Mesothelial cell of epicardium (in vitro differentiated cells): Measurements from ENCODE around the gene COL5A1. TPM values are rescaled to one million over a fixed set of nuclear protein-coding genes. Genes with fewer than 3 reads are reported as not detected.

ENCODE experiments used
- DNase-seq, 2 experiments: peaks; one replicate each; pipeline ENCODE4 v3.0.0; 2021; ENCODE audit warnings: low spot score in 2 of 2; ENCODE audit not compliant: unreplicated experiment in 2 of 2
- H3K27ac Mint-ChIP-seq: 2 replicates; pipeline ENCODE4 v1.8.0; 2021; ENCODE audit warnings: mixed read lengths
- H3K27me3 Mint-ChIP-seq: 2 replicates; pipeline ENCODE4 v1.8.0; 2021; ENCODE audit warnings: low read depth, mixed read lengths
- H3K36me3 Mint-ChIP-seq: 2 replicates; pipeline ENCODE4 v1.8.0; 2021; ENCODE audit warnings: mixed read lengths
- H3K4me1 Mint-ChIP-seq: 2 replicates; pipeline ENCODE4 v1.8.0; 2021; ENCODE audit warnings: mixed read lengths
- H3K4me3 Mint-ChIP-seq: 2 replicates; pipeline ENCODE4 v1.8.0; 2021; ENCODE audit warnings: mild to moderate bottlenecking, moderate library complexity, mixed read lengths
- H3K9me3 Mint-ChIP-seq: 2 replicates; pipeline ENCODE4 v1.8.0; 2021; ENCODE audit warnings: mixed read lengths
- total RNA-seq: library from RNA; stranded (reverse); gene quantifications from 3 replicates; pipeline ENCODE4 v1.2.1, GENCODE V29; 2021
- TF ChIP-seq, protein P1 (sequence below): fragments of 200-600 bp; sonication (generic); IDR thresholded peaks from one replicate; pipeline ENCODE4 v1.5.0; 2021; ENCODE audit warnings: antibody characterized with exemption; ENCODE audit not compliant: unreplicated experiment

Gene COL5A1
- total RNA-seq, 1 donor from 2014 or later = 605 TPM

DNA sequence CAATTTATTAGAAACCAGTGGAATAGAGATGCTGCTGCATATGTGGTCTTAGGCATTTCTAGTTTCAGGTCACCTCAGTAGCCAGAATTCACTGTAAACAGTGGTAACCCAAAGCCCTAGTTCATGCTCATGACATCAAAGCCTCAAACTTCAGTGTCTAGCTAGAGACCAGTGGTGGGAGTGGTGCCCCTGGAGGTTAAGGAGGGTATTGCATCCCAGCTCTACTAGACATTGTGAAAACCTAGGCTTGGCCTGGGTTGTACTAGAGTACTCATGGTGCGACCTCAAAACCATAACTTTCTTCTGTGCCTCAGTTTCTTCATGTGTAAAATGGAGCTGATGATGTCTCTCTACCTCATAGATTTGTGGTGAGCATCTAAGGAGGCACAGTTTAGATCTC, 18.8 kb downstream of the COL5A1 start:
- Mint-ChIP-seq H3K36me3 (peaks cover 10% of the 10 kb centered on the region), H3K27me3 (no peaks in the 10 kb centered on the region), H3K9me3 (no peaks in the 10 kb centered on the region), H3K4me1 (peaks cover 66% of the 10 kb centered on the region), H3K27ac (peak overlapping the region; percentile 87), H3K4me3 (no peak overlapping the region)
- no peak for DNase-seq
- TF ChIP-seq, protein P1, sequence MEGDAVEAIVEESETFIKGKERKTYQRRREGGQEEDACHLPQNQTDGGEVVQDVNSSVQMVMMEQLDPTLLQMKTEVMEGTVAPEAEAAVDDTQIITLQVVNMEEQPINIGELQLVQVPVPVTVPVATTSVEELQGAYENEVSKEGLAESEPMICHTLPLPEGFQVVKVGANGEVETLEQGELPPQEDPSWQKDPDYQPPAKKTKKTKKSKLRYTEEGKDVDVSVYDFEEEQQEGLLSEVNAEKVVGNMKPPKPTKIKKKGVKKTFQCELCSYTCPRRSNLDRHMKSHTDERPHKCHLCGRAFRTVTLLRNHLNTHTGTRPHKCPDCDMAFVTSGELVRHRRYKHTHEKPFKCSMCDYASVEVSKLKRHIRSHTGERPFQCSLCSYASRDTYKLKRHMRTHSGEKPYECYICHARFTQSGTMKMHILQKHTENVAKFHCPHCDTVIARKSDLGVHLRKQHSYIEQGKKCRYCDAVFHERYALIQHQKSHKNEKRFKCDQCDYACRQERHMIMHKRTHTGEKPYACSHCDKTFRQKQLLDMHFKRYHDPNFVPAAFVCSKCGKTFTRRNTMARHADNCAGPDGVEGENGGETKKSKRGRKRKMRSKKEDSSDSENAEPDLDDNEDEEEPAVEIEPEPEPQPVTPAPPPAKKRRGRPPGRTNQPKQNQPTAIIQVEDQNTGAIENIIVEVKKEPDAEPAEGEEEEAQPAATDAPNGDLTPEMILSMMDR = peak; percentile 79

DNA sequence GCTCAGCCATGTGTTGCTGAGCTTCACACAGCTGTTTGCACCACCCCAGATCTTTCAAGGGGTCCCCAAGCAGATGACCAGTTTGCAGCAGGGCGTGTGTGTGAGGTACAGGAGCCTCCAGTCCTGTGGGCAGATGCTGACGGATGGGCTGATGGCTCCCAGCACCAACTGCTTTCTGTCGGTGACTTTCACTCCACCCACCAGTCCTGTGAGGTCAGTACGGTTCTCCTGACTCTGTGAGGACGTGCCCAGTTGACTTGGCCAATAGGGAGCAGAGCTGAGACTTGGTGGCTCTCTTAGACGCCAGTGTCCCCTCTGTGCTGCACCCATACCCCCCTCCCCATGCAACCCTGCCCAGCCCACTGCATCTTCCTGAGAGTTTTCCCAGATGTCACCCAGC, 19.7 kb downstream of the COL5A1 start:
- H3K27ac Mint-ChIP-seq = peak overlapping the region; percentile 95
- peak overlapping the region; percentile 3 for H3K4me3 Mint-ChIP-seq
- H3K36me3 Mint-ChIP-seq = peaks cover 12% of the 10 kb centered on the region
- no peak for DNase-seq
- no peaks in the 10 kb centered on the region for H3K9me3 Mint-ChIP-seq
- TF ChIP-seq, protein P1 = no peak
- H3K4me1 Mint-ChIP-seq = peaks cover 66% of the 10 kb centered on the region
- H3K27me3 Mint-ChIP-seq = no peaks in the 10 kb centered on the region

DNA sequence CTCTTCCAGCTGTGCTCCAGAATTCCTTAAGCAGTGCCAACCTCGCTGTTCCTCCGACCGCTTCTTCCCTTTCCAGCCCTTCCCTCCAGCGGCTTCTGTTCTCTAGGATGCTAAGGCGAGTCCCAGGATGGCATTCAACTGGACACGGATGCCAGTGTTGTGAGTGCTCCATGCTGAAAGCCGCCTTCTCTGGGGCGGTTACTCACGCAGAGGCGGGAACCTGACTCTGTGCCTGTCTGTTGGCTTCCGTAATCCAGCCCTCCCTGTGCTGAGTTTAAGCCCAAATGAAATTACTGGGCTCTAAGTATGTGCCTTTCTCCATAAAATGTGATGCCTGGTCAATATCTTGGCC, 20.2 kb downstream of the COL5A1 start:
- H3K27ac Mint-ChIP-seq = peak overlapping the region; percentile 95
- no peaks in the 10 kb centered on the region for H3K27me3 Mint-ChIP-seq
- H3K4me3 Mint-ChIP-seq = peak overlapping the region; percentile 3
- H3K9me3 Mint-ChIP-seq = no peaks in the 10 kb centered on the region
- TF ChIP-seq, protein P1 = no peak
- peaks cover 66% of the 10 kb centered on the region for H3K4me1 Mint-ChIP-seq
- H3K36me3 Mint-ChIP-seq = peaks cover 16% of the 10 kb centered on the region
- DNase-seq = no peak

DNA sequence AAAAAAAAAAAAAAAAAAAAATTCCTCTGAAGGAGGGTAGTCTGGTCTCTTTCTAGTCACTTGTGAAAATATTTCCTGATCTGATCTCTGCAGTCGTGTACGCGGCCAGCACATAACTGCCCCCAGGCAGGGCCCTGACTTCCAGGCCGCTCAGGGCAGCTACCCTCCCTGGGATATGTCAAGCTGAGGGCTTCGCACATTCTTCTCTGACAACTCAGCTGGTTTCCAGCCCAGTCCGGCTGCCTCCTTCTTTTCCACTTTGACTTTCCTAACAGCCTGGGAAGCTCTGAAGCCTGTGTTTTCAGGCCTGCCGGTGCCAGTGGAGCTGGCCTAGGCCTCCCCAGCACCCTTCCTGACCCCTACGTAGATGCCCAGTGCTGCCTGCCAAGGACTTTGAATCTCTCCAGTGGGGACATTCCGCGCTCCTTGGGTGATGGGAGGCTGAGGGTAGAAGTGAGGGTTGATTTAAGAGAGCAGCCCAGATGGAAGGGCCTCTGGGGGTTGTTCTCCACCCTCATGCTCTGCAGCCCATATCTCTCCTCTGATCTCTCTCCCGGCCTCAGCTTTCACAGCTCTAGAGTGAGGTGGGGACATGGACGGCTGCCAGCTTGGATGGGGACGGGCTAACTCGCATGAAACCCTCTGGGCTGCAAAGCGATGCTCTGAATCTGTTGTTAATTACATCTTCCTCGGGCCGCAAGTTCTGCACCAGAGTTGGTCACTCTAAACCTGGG, 20.7 kb downstream of the COL5A1 start:
- TF ChIP-seq, protein P1 = no peak
- DNase-seq = peak in 1 of 2 experiments; percentile 71
- H3K36me3 Mint-ChIP-seq = peaks cover 20% of the 10 kb centered on the region
- no peaks in the 10 kb centered on the region for H3K9me3 Mint-ChIP-seq
- H3K27me3 Mint-ChIP-seq = no peaks in the 10 kb centered on the region
- H3K4me1 Mint-ChIP-seq = peaks cover 66% of the 10 kb centered on the region
- peak overlapping the region; percentile 95 for H3K27ac Mint-ChIP-seq
- H3K4me3 Mint-ChIP-seq = peak overlapping the region; percentile 31

DNA sequence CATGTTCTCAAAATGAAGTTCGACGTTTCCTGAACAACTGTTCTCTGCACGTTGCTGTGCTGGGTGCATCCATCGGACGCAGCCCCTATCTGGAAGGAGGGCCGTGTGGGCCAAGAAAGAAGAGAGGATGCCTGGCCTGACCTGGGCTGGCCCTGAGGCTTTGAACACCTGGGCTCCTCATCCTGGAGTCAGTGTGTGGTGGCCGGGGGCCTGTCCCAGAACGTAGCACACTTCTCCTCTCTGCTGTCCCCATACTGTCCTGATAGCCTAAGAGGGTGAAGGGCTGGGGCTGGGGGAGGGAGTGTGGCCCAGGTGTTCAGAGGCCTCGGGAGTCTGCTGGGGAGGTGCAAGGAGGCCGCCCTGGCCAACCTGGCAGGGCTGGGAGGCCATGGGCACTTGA, 21.5 kb downstream of the COL5A1 start:
- H3K4me1 Mint-ChIP-seq = peaks cover 64% of the 10 kb centered on the region
- H3K27ac Mint-ChIP-seq = peak overlapping the region; percentile 95
- DNase-seq = no peak
- H3K4me3 Mint-ChIP-seq = peak overlapping the region; percentile 31
- TF ChIP-seq, protein P1 = no peak
- H3K27me3 Mint-ChIP-seq = no peaks in the 10 kb centered on the region
- peaks cover 20% of the 10 kb centered on the region for H3K36me3 Mint-ChIP-seq
- no peaks in the 10 kb centered on the region for H3K9me3 Mint-ChIP-seq
